Mucosa of descending colon (tissue), 3 donors: ENCODE measurements around the gene MPRIP. TPM values are rescaled to one million over a fixed set of nuclear protein-coding genes. Genes with fewer than 3 reads are reported as not detected.

Experiments used
- ATAC-seq: fragments of 200-7000 bp; cut with Tn5 transposase; one replicate; pipeline ENCODE4 v1.9.1; 2020; ENCODE audit warnings: mild to moderate bottlenecking, moderate library complexity
- DNase-seq, 3 donors: peaks; one replicate each; pipeline ENCODE4 v3.0.0-alpha.2; 2020
- H3K36me3 ChIP-seq: fragments of 200-600 bp; one replicate; pipeline ENCODE4 v1.8.0; 2021; ENCODE audit warnings: low read depth, mild to moderate bottlenecking
- H3K4me1 ChIP-seq: fragments of 200-600 bp; one replicate; pipeline ENCODE4 v1.8.0; 2021; ENCODE audit warnings: low read depth, mild to moderate bottlenecking
- H3K4me3 ChIP-seq: fragments of 200-600 bp; one replicate; pipeline ENCODE4 v1.8.0; 2021; ENCODE audit warnings: mild to moderate bottlenecking
- H3K9me3 ChIP-seq: fragments of 200-600 bp; one replicate; pipeline ENCODE4 v1.8.0; 2021; ENCODE audit warnings: mild to moderate bottlenecking
- intact Hi-C, 2 donors: fragments of 100-400 bp; cut with DNase I in 1 of 2; cut with micrococcal nuclease in 1 of 2; formaldehyde crosslinking; loops; one replicate each; pipeline versions ENCODE4 v1.11.0 to v1.11.1; 2022; cut with DNase I, micrococcal nuclease
- total RNA-seq, 3 donors: library from RNA; stranded (reverse); fragmentation: NEBNext Ultra II Directional in 2 of 3; extraction: Animal tissue kit (Norgen Biotek cat#: 25700) in 2 of 3; gene quantifications; one replicate each; pipeline versions ENCODE4 v1.2.1 to v1.2.4, GENCODE V29; 2021 to 2023
- TF ChIP-seq, protein P1 (sequence below): fragments of 200-600 bp; IDR thresholded peaks from one replicate; pipeline ENCODE4 v1.8.0; 2022; ENCODE audit warnings: antibody characterized with exemption, mild to moderate bottlenecking
- donor health status: DM: no; HTN: no; CAD: no; lungs with moderate emphysema.
- donor health status: DM: no; HTN: no; CAD: no.
- donor health status: DM: no; HTN: yes; CAD: no.

Gene MPRIP
- total RNA-seq, 3 donors from 2014 or later = 150 to 249 (median 231) TPM

- Histone ChIP-seq H3K4me3 (no peak overlapping the region), H3K36me3 (peaks cover 30% of the 10 kb centered on the region), H3K9me3 (no peaks in the 10 kb centered on the region), H3K4me1 (no peaks in the 10 kb centered on the region)
- DNase-seq (no peak), ATAC-seq (no peak)
- intact Hi-C loops = no loop called here
- TF ChIP-seq, protein P1, sequence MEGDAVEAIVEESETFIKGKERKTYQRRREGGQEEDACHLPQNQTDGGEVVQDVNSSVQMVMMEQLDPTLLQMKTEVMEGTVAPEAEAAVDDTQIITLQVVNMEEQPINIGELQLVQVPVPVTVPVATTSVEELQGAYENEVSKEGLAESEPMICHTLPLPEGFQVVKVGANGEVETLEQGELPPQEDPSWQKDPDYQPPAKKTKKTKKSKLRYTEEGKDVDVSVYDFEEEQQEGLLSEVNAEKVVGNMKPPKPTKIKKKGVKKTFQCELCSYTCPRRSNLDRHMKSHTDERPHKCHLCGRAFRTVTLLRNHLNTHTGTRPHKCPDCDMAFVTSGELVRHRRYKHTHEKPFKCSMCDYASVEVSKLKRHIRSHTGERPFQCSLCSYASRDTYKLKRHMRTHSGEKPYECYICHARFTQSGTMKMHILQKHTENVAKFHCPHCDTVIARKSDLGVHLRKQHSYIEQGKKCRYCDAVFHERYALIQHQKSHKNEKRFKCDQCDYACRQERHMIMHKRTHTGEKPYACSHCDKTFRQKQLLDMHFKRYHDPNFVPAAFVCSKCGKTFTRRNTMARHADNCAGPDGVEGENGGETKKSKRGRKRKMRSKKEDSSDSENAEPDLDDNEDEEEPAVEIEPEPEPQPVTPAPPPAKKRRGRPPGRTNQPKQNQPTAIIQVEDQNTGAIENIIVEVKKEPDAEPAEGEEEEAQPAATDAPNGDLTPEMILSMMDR = no peak
These were observed 175.7 kb downstream of the MPRIP start for GRCh38 chr17:17217995-17218394.

DNA sequence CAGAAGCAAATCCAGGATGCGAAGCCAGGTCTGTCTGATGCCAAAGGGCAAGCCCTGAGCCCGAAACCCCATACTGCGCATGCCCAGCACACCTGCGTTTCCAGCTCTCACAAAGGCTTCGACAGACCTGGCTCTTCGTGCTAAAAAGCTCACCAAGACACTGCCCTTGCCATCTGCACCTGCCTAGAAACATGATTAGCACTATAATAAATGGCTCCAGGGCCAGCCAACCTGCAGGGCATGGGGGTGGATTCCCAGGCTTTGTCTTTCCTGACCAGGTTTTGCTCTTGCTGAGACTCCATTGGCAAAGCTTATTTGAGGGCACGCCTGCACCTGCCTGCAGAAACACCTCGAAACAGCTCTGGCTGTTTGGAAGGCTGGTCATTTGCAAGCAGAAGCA lies 178.3 kb downstream of the MPRIP start:
- no peak for ATAC-seq

GRCh38 chr17:17221329-17221728 lies 179.1 kb downstream of the MPRIP start:
- TF ChIP-seq, protein P1 = no peak
- Histone ChIP-seq H3K9me3 (no peaks in the 10 kb centered on the region), H3K4me1 (no peaks in the 10 kb centered on the region), H3K4me3 (no peak overlapping the region), H3K36me3 (peaks cover 44% of the 10 kb centered on the region)
- ATAC-seq (no peak), DNase-seq (peak in 1 of 3 donors; percentile 24)
- intact Hi-C loops = no loop called here

More for the DNA sequence above, 178.3 kb downstream of the MPRIP start:
- H3K9me3 ChIP-seq = no peaks in the 10 kb centered on the region
- TF ChIP-seq, protein P1 = no peak
- no peaks in the 10 kb centered on the region for H3K4me1 ChIP-seq
- no peak overlapping the region for H3K4me3 ChIP-seq
- peaks cover 38% of the 10 kb centered on the region for H3K36me3 ChIP-seq
- DNase-seq = peak in 1 of 3 donors; percentile 19
- intact Hi-C loops = no loop called here

GRCh38 chr17:17223736-17224135 lies 181.5 kb downstream of the MPRIP start:
- TF ChIP-seq, protein P1 = no peak
- Histone ChIP-seq H3K4me3 (no peak overlapping the region), H3K9me3 (no peaks in the 10 kb centered on the region), H3K36me3 (peaks cover 33% of the 10 kb centered on the region), H3K4me1 (no peaks in the 10 kb centered on the region)
- DNase-seq = peak in 1 of 3 donors; percentile 27
- no peak for ATAC-seq
- intact Hi-C loops = no loop called here

DNA sequence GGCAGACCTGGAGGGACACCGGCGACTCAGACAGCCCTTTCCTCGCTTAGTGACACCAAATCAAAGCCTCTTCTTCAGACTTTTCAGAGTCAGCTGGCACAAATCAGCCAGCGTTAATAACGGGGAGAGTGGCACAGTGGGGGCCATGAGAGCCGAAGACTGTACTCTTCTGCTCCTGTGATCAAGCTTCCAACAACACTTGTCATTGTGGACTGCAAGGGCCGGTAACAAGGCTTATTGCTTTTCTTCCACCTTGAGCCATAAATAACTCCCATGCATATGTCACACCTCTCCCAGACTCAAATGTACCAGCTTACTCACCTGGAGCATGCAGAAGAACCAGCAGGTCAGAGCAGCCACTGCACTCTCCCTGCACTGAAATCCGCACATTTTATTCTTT lies 181.9 kb downstream of the MPRIP start:
- Histone ChIP-seq H3K9me3 (no peaks in the 10 kb centered on the region), H3K36me3 (peaks cover 29% of the 10 kb centered on the region), H3K4me3 (no peak overlapping the region), H3K4me1 (no peaks in the 10 kb centered on the region)
- DNase-seq = no peak
- TF ChIP-seq, protein P1 = no peak
- intact Hi-C loops = no loop called here
- no peak for ATAC-seq

DNA sequence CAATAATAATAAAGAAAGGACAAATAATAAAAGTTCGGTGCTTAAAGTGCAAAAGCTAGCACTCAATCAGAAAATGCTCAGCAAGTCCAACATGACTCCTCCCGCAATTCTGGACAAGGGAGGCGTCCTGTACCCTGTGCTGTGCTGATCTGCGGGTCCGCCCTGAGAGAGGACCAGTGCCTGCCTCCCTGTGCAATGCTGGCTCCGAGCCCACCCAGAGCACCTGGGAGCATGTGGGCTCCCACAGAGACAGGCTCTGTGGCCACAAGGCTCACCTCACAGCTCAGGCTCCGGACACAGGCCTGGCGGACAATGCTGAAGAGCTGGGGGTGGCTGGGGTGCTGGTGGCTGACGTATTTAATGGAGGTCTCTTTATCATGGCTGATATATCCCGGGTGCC lies 183.6 kb downstream of the MPRIP start:
- H3K4me1 ChIP-seq = no peaks in the 10 kb centered on the region
- DNase-seq = peak in 1 of 3 donors; percentile 45
- peaks cover 24% of the 10 kb centered on the region for H3K36me3 ChIP-seq
- H3K9me3 ChIP-seq = no peaks in the 10 kb centered on the region
- TF ChIP-seq, protein P1 = no peak
- ATAC-seq = no peak
- H3K4me3 ChIP-seq = no peak overlapping the region
- intact Hi-C loops = no loop called here
